GM15510 (cell line): Measurements from ENCODE around the gene GRK6.

Source experiments
- POLR2A ChIP-seq: IDR thresholded peaks from 3 replicates; pipeline ENCODE4 v1.6.1; 2011; ENCODE audit warnings: borderline replicate concordance; ENCODE audit not compliant: insufficient read length; ENCODE audit errors: extremely low read depth

Gene GRK6

DNA sequence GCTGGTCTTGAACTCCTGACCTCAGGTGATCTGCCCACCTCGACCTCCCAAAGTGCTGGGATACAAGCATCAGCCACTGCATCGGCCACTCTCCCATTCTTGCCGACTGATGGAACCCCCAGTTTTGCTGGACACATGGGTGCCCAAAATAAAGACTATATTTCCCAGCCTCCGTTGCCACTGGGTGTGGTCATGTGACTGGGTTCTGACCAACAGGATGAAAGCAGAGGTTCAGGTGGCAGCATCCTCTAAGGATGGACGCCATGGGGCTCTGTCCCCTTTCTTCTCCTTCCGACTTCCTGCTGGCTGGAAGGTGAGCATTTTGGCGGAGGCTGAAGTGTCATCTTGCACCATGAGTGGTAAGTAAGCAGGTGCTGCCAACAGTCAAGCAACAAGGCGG, 60.7 kb downstream of the GRK6 start:
- TF ChIP-seq POLR2A = no peak

- TF ChIP-seq POLR2A = no peak
Observed at GRCh38 chr5:177487975-177488374, 61.5 kb downstream of the GRK6 start.

- TF ChIP-seq POLR2A = no peak
Observed at GRCh38 chr5:177489119-177489716, 62.7 kb downstream of the GRK6 start.

- TF ChIP-seq POLR2A = no peak
Observed at GRCh38 chr5:177490311-177490991, 64.0 kb downstream of the GRK6 start.

GRCh38 chr5:177490992-177491391, 64.5 kb downstream of the GRK6 start:
- TF ChIP-seq POLR2A = no peak

GRCh38 chr5:177491429-177491945, 65.0 kb downstream of the GRK6 start:
- no peak for TF ChIP-seq POLR2A

DNA sequence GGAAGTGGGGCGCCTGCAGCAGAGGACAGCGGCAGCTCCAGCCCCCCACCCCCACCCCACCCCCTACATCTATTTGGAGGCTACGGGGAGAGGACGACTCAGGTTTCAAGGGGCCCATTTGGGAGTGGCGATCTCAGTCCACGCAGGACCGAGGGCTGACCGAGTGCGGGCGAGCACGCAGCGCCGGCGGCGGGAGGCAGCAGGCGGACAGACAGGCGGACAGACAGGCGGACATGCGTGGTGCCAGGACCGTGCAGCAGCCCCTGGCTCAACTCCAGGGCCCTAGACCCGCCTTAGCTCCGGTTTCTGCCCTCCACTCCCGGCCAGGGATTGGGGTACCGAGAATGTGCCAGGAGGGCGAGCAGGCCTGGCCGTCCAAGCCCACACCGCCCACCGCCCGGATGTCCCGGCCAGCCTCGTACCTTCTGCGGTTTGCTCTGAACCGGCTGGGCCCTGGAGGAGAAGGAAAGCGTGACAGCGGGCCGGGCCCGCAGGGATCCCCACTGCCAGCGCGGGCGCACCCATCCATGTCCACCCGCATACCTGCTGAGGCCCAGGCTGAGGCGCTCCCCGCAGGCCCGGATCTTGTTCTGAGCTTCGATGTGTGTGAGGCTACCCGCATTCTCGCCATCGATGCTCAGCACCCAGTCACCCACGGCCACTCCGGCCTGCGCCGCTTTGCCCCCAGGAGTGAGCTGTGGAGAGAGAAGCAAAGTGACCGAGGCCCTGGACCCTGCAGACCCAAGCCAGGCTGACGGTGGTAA, 65.7 kb downstream of the GRK6 start:
- no peak for TF ChIP-seq POLR2A
